Measurements from ENCODE around the gene GSTO2.

GSTO2 gene

GRCh38 chr10:104347295-104348045 lies 78.5 kb downstream of the GSTO2 start:
- no peak for DNase-seq

GRCh38 chr10:104348601-104349000 lies 79.6 kb downstream of the GSTO2 start:
- DNase-seq: no peak

- no peak for DNase-seq
Measured at GRCh38 chr10:104349623-104350126, 80.7 kb downstream of the GSTO2 start.

- DNase-seq: peak; percentile 42
Measured at GRCh38 chr10:104350127-104350635, 81.2 kb downstream of the GSTO2 start.

- DNase-seq: no peak
Measured at GRCh38 chr10:104351061-104351702, 82.2 kb downstream of the GSTO2 start.

- DNase-seq: no peak
Measured at GRCh38 chr10:104351919-104352318, 82.9 kb downstream of the GSTO2 start.

- peak; percentile 96 for DNase-seq
Measured at GRCh38 chr10:104353325-104354048, 84.5 kb downstream of the GSTO2 start, which contains the start of gene CFAP58. TSS of gene CFAP58 (plus strand) at chr10:104353833. CDS start at chr10:104353898, 65 bp downstream.

Measured in CD4-positive, alpha-beta T cell treated with Interleukin-17A for 4 hours (primary cell).